ENCODE measurements around the gene HSF2.

DNA sequence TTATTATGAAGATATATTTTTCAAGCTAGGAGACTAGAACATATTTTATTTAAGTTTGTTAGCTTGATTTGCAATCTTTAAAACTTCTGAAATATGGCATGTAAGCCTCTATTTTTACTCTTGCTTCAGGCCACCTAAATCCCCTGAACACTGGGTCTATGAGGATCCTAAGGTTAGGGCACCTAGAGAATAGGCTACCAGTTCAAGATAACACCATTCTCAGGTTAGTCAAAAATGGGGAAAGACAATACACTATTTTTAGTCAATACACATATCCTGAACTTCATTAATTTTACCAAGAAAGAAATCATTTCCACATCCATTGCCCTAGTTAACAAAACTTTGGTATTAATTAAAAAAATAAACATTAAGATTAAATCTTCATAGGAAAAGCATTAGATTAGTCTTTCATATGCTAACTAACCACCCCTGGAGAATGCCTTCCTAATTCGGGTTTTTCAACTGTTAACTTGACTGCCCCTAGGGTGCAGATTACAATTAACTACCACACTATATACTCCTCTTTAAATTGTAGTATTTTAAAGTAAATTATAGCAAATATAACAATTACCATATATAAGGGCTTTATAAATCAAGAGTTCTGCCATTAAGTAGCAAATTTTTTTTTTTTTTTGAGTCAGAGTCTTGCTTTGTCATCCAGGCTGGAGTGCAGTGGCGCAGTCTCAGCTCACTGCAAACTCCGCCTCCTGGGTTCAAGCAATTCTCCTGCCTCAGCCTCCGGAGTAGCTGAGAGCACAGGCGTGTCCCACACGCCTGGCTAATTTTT is 6.7 kb upstream of the HSF2 start:
- TF ChIP-seq, protein P1, sequence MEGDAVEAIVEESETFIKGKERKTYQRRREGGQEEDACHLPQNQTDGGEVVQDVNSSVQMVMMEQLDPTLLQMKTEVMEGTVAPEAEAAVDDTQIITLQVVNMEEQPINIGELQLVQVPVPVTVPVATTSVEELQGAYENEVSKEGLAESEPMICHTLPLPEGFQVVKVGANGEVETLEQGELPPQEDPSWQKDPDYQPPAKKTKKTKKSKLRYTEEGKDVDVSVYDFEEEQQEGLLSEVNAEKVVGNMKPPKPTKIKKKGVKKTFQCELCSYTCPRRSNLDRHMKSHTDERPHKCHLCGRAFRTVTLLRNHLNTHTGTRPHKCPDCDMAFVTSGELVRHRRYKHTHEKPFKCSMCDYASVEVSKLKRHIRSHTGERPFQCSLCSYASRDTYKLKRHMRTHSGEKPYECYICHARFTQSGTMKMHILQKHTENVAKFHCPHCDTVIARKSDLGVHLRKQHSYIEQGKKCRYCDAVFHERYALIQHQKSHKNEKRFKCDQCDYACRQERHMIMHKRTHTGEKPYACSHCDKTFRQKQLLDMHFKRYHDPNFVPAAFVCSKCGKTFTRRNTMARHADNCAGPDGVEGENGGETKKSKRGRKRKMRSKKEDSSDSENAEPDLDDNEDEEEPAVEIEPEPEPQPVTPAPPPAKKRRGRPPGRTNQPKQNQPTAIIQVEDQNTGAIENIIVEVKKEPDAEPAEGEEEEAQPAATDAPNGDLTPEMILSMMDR (IDR thresholded peaks at IDR 0.05), result no peak
- TF ChIP-seq POLR2A (IDR thresholded peaks at IDR 0.05), result no peak

Data from esophagus squamous epithelium (tissue), 4 donors.